Stomach (tissue), 9 donors: ENCODE measurements around the gene TAC4. TPM values are rescaled to one million over a fixed set of nuclear protein-coding genes. Genes with fewer than 3 reads are reported as not detected.

Source experiments
- DNase-seq, 2 donors: peaks; one replicate each; pipeline versions ENCODE4 v3.0.0 to v3.0.0-alpha.2; 2013 to 2019
- H3K27ac ChIP-seq, 5 donors: fragments of 200-600 bp in 4 of 5; sonication (generic) in 4 of 5; one replicate each; pipeline ENCODE4 v1.5.1; 2013 to 2019; ENCODE audit warnings: mild to moderate bottlenecking in 1 of 5, moderate library complexity in 1 of 5
- H3K27me3 ChIP-seq, 3 donors: fragments of 200-600 bp; sonication (generic); one replicate each; pipeline ENCODE4 v1.5.1; 2017 to 2019; ENCODE audit warnings: mixed run types in 1 of 3
- H3K36me3 ChIP-seq, 4 donors: fragments of 200-600 bp; sonication (generic); 1 replicate in 3 of 4; 2 replicates in 1 of 4; pipeline ENCODE4 v1.5.1; 2016 to 2019
- H3K4me1 ChIP-seq, 4 donors: fragments of 200-600 bp; sonication (generic); one replicate each; pipeline ENCODE4 v1.5.1; 2016 to 2019
- H3K4me3 ChIP-seq, 4 donors: fragments of 200-600 bp; sonication (generic) in 3 of 4; one replicate each; pipeline ENCODE4 v1.5.1; 2016 to 2019; ENCODE audit warnings: mild to moderate bottlenecking in 1 of 4
- H3K9me3 ChIP-seq, 4 donors: fragments of 200-600 bp; sonication (generic); one replicate each; pipeline ENCODE4 v1.5.1; 2016 to 2019
- EP300 ChIP-seq: sonication (generic); formaldehyde crosslinking; IDR thresholded peaks from one replicate; pipeline ENCODE4 v1.6.1; 2017; ENCODE audit warnings: antibody characterized with exemption
- POLR2A ChIP-seq, 4 donors: fragments of 450-650 bp; IDR thresholded peaks; one replicate each; pipeline ENCODE4 v1.6.1; 2016; ENCODE audit warnings: antibody characterized with exemption in 4 of 4, control low read depth in 2 of 4, mild to moderate bottlenecking in 1 of 4, moderate library complexity in 1 of 4
- POLR2AphosphoS5 ChIP-seq, 3 donors: sonication (generic); formaldehyde crosslinking; IDR thresholded peaks; one replicate each; pipeline ENCODE4 v1.6.1; 2016; ENCODE audit warnings: antibody characterized with exemption in 3 of 3
- WGBS, 5 donors: extraction: QIAGEN DNeasy Blood & Tissue Kit in 3 of 5; methylation state at CpG; one replicate each; pipeline versions ENCODE4 v1.1.5 to v1.1.7; 2013 to 2018; 5-methylcytosine and 5-hydroxymethylcytosine counted together
- intact Hi-C: fragments of 100-400 bp; cut with DNase I; formaldehyde crosslinking; loops from one replicate; pipeline ENCODE4 v1.15.1; 2023; ENCODE audit warnings: low total_unique reads
- polyA plus RNA-seq, 3 donors: library from polyadenylated mRNA; stranded (reverse); fragments of 200-250 nt; gene quantifications; one replicate each; pipeline ENCODE4 v1.2.3, GENCODE V29; 2013
- total RNA-seq, 5 donors: library from RNA; depleted of rRNA; stranded (reverse); fragments of >200 nt; gene quantifications; one replicate each; pipeline versions ENCODE4 v1.1.0 to v1.2.3, GENCODE V29; 2014 to 2016
- TF ChIP-seq, protein P1 (sequence below), 7 experiments: fragments of 450-650 bp in 4 of 7; fragments of 200-600 bp in 3 of 7; sonication (generic) in 3 of 7; IDR thresholded peaks; one replicate each; pipeline ENCODE4 v1.5.1; 2016 to 2019; ENCODE audit warnings: antibody characterized with exemption in 7 of 7, control low read depth in 2 of 7, mild to moderate bottlenecking in 1 of 7
- donor health status: healthy with polysubstance abuse.
- donor health status: Bipolar disorder and iron deficiency.
- donor health status: healthy.

Gene TAC4
- total and polyA plus RNA-seq, 8 donors = not detected

DNA sequence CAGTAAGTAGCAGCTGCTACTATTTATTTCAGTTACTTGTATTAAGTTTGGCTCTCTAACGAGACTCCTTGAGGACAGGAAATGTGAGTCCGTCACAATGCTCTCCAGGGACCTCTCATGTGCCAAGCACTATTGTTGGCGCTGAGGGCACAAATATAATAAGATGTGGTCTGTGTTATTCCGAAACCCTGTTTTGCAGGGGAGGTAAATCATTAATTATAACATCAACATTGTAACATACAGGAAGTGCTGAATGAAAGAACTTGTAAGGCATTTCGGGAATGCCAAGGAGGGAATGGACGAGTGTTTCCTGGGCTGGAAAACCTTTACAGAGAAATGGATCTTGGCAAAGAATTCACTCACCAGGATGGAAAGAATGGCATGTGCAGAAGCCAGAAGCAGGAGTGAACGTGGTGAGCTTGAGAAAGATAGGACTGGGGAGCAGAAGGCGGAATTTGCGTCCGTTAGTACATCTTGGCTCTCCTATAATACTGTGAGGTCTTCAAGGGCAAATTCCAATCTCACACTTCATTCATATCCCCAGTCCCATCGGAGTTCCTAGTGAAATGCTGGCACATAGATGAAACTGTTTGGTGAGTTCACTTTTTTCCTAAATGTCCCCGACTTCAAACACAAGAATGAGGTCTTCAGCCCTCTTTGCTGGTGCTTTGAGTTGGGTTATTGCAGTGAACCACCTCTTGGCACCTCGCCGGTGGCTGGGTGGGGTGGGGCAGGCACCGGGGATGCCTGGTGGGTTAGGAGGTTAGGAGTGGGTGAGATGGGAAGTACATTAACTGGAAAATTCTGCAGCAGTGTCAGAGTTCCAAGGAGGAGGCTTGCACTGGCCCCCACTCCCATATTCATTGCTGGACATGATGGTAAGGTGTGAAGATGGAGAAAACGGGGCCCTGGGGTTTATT lies 11.5 kb downstream of the TAC4 start:
- 28 to 45% (median 36%) methylated on average over 16 of the region's 16 CpGs for WGBS, 5 donors
- DNase-seq = peak; percentile 57 to 67
- intact Hi-C loops = no loop called here
- H3K4me1 ChIP-seq = peaks cover 14 to 28% (median 24%) of the 10 kb centered on the region in 4 donors
- no peak overlapping the region for H3K4me3 ChIP-seq
- H3K27me3 ChIP-seq = no peaks in the 10 kb centered on the region
- peak overlapping the region; percentile 1 to 75 (median 48) for H3K27ac ChIP-seq
- H3K9me3 ChIP-seq = no peaks in the 10 kb centered on the region
- H3K36me3 ChIP-seq = peaks cover 7 to 51% (median 40%) of the 10 kb centered on the region in 4 donors
- TF ChIP-seq, protein P1, sequence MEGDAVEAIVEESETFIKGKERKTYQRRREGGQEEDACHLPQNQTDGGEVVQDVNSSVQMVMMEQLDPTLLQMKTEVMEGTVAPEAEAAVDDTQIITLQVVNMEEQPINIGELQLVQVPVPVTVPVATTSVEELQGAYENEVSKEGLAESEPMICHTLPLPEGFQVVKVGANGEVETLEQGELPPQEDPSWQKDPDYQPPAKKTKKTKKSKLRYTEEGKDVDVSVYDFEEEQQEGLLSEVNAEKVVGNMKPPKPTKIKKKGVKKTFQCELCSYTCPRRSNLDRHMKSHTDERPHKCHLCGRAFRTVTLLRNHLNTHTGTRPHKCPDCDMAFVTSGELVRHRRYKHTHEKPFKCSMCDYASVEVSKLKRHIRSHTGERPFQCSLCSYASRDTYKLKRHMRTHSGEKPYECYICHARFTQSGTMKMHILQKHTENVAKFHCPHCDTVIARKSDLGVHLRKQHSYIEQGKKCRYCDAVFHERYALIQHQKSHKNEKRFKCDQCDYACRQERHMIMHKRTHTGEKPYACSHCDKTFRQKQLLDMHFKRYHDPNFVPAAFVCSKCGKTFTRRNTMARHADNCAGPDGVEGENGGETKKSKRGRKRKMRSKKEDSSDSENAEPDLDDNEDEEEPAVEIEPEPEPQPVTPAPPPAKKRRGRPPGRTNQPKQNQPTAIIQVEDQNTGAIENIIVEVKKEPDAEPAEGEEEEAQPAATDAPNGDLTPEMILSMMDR (IDR thresholded peaks at IDR 0.05) = no peak
- peak in 1 of 3 donors; percentile 56 for TF ChIP-seq POLR2AphosphoS5 (IDR thresholded peaks at IDR 0.05)

GRCh38 chr17:49835472-49835871 lies 12.4 kb downstream of the TAC4 start:
- DNase-seq = no peak
- Histone ChIP-seq H3K4me1 (peaks cover 14 to 37% (median 24%) of the 10 kb centered on the region in 4 donors), H3K36me3 (peaks cover 7 to 60% (median 49%) of the 10 kb centered on the region in 4 donors), H3K27ac (peak overlapping the region; percentile 1 to 75 (median 48)), H3K4me3 (no peak overlapping the region), H3K27me3 (no peaks in the 10 kb centered on the region), H3K9me3 (no peaks in the 10 kb centered on the region)
- WGBS, 5 donors = 82 to 90% (median 86%) methylated on average over 7 of the region's 7 CpGs
- intact Hi-C loops = no loop called here
- TF ChIP-seq POLR2A (IDR thresholded peaks at IDR 0.05) (no peak), POLR2AphosphoS5 (IDR thresholded peaks at IDR 0.05) (no peak), EP300 (no peak)
- TF ChIP-seq, protein P1 (IDR thresholded peaks at IDR 0.05) = no peak

DNA sequence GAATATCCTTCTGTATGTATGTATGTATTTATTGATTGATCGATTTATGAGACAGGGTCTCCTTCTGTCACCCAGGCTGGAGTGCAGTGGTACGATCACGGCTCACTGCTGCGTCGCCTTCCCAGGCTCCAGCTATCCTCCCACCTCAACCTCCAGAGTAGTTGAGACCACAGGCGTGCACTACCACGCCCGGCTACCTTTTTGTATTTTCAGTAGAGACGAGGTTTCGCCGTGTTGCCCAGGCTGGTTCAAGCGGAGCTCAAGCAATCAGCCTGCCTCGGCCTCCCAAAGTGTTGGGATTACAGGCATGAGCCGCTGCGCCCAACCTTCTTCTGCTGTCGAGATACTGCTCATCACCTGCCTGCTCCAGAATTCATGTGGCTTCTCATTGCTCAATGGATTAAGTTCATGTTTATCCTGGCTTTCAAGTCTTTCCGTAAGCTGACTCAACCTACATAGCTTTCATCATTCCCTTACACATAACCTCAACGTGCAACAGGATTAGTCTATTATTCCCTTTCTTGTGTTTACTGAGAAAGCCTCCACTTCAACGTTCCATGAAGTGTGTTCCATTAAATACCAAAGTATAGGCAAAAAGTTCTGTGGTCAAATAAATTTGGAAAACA lies 13.6 kb downstream of the TAC4 start:
- Histone ChIP-seq H3K27ac (no peak overlapping the region), H3K36me3 (peaks cover 7 to 70% (median 58%) of the 10 kb centered on the region in 4 donors)
- WGBS, 5 donors = 93 to 97% (median 96%) methylated on average over 18 to 19 of the region's 19 CpGs

More for the DNA sequence above, 13.6 kb downstream of the TAC4 start:
- no peak overlapping the region for H3K4me3 ChIP-seq
- H3K9me3 ChIP-seq = no peaks in the 10 kb centered on the region
- DNase-seq = no peak
- peaks cover 14 to 39% (median 26%) of the 10 kb centered on the region in 4 donors for H3K4me1 ChIP-seq
- no peaks in the 10 kb centered on the region for H3K27me3 ChIP-seq
- TF ChIP-seq POLR2AphosphoS5 (IDR thresholded peaks at IDR 0.05) (no peak), POLR2A (IDR thresholded peaks at IDR 0.05) (no peak), EP300 (no peak)
- TF ChIP-seq, protein P1 (IDR thresholded peaks at IDR 0.05) = no peak
- intact Hi-C loops = no loop called here
